GM19467 (cell line): Measurements from ENCODE around the gene C7orf33.

ENCODE experiments used
- ATAC-seq: cut with Tn5 transposase; IDR thresholded peaks from one replicate; pipeline ENCODE4 v1.9.1; 2021; ENCODE audit warnings: mild to moderate bottlenecking, moderate library complexity; ENCODE audit not compliant: unreplicated experiment

C7orf33 gene

GRCh38 chr7:148624735-148625134, 34.2 kb downstream of the C7orf33 start:
- ATAC-seq = no peak

GRCh38 chr7:148625342-148625741, 34.8 kb downstream of the C7orf33 start:
- ATAC-seq = no peak

GRCh38 chr7:148626828-148627227, 36.3 kb downstream of the C7orf33 start:
- ATAC-seq = no peak

- no peak for ATAC-seq
Observed at GRCh38 chr7:148628011-148628410, 37.4 kb downstream of the C7orf33 start.

GRCh38 chr7:148630078-148630477, 39.5 kb downstream of the C7orf33 start:
- ATAC-seq = no peak

- ATAC-seq = no peak
Observed at GRCh38 chr7:148633761-148634160, 43.2 kb downstream of the C7orf33 start.

GRCh38 chr7:148637094-148637493, 46.5 kb downstream of the C7orf33 start:
- no peak for ATAC-seq

GRCh38 chr7:148645898-148646297, 55.3 kb downstream of the C7orf33 start:
- no peak for ATAC-seq

- no peak for ATAC-seq
Observed at GRCh38 chr7:148650232-148650858, 59.8 kb downstream of the C7orf33 start.

- ATAC-seq = no peak
Observed at GRCh38 chr7:148652773-148653172, 62.2 kb downstream of the C7orf33 start.

- no peak for ATAC-seq
Observed at GRCh38 chr7:148657929-148658328, 67.4 kb downstream of the C7orf33 start.

- no peak for ATAC-seq
Observed at GRCh38 chr7:148661471-148661870, 70.9 kb downstream of the C7orf33 start.

- no peak for ATAC-seq
Observed at GRCh38 chr7:148662646-148663045, 72.1 kb downstream of the C7orf33 start.

GRCh38 chr7:148664324-148664723, 73.8 kb downstream of the C7orf33 start:
- ATAC-seq = no peak

- ATAC-seq = no peak
Observed at GRCh38 chr7:148665221-148665620, 74.7 kb downstream of the C7orf33 start.
